Measurements from ENCODE around the gene MOB3A.

The MOB3A gene

GRCh38 chr19:2032296-2032941 lies 63.7 kb downstream of the MOB3A start:
- DNase-seq (ENCODE audit: low read depth): peak; percentile 71
- H3K4me3 ChIP-seq (ENCODE audit: low read depth, low read length): no peak overlapping the region
- TF ChIP-seq MYC (IDR thresholded peaks at IDR 0.05; ENCODE audit: low read depth, low read length) (no peak), MAX (IDR thresholded peaks at IDR 0.05; ENCODE audit: low read depth, low read length) (no peak), CTCF (IDR thresholded peaks at IDR 0.05; ENCODE audit: low read depth, low read length) (no peak)

GRCh38 chr19:2027361-2027760 lies 68.8 kb downstream of the MOB3A start:
- H3K4me3 ChIP-seq (ENCODE audit: low read depth, low read length): no peak overlapping the region
- DNase-seq (ENCODE audit: low read depth): peak; percentile 34
- no peak for TF ChIP-seq MAX (IDR thresholded peaks at IDR 0.05; ENCODE audit: low read depth, low read length)
- TF ChIP-seq POLR2A (IDR thresholded peaks at IDR 0.05; ENCODE audit: extremely low read depth, insufficient read length): no peak
- TF ChIP-seq MYC (IDR thresholded peaks at IDR 0.05; ENCODE audit: low read depth, low read length): no peak
- no peak for TF ChIP-seq CTCF (IDR thresholded peaks at IDR 0.05; ENCODE audit: low read depth, low read length)

- TF ChIP-seq POLR2A (IDR thresholded peaks at IDR 0.05; ENCODE audit: extremely low read depth, insufficient read length) (no peak), MYC (IDR thresholded peaks at IDR 0.05; ENCODE audit: low read depth, low read length) (no peak), MAX (IDR thresholded peaks at IDR 0.05; ENCODE audit: low read depth, low read length) (no peak), CTCF (IDR thresholded peaks at IDR 0.05; ENCODE audit: low read depth, low read length) (no peak)
- H3K4me3 ChIP-seq (ENCODE audit: low read depth, low read length): no peak overlapping the region
- DNase-seq (ENCODE audit: low read depth): no peak
These were observed 69.4 kb downstream of the MOB3A start for GRCh38 chr19:2026770-2027169.

GRCh38 chr19:2022289-2022688 lies 73.8 kb downstream of the MOB3A start:
- H3K4me3 ChIP-seq (ENCODE audit: low read depth, low read length): no peak overlapping the region
- TF ChIP-seq MYC (IDR thresholded peaks at IDR 0.05; ENCODE audit: low read depth, low read length) (no peak), POLR2A (IDR thresholded peaks at IDR 0.05; ENCODE audit: extremely low read depth, insufficient read length) (no peak), MAX (IDR thresholded peaks at IDR 0.05; ENCODE audit: low read depth, low read length) (no peak), CTCF (IDR thresholded peaks at IDR 0.05; ENCODE audit: low read depth, low read length) (no peak)
- no peak for DNase-seq (ENCODE audit: low read depth)

- DNase-seq (ENCODE audit: low read depth): no peak
- no peak overlapping the region for H3K4me3 ChIP-seq (ENCODE audit: low read depth, low read length)
- TF ChIP-seq CTCF (IDR thresholded peaks at IDR 0.05; ENCODE audit: low read depth, low read length) (no peak), POLR2A (IDR thresholded peaks at IDR 0.05; ENCODE audit: extremely low read depth, insufficient read length) (no peak), MAX (IDR thresholded peaks at IDR 0.05; ENCODE audit: low read depth, low read length) (no peak), MYC (IDR thresholded peaks at IDR 0.05; ENCODE audit: low read depth, low read length) (no peak)
These were observed 74.5 kb downstream of the MOB3A start for GRCh38 chr19:2021453-2022140.

All from NB4 (cell line).